Mucosa of descending colon (tissue), 3 donors: ENCODE results near the gene DDRGK1. TPM values are rescaled to one million over a fixed set of nuclear protein-coding genes. Genes with fewer than 3 reads are reported as not detected.
A peak's percentile ranks its signal among the peaks of the same experiment; 100 is the strongest.

ENCODE experiments used
- ATAC-seq: fragments of 200-7000 bp; cut with Tn5 transposase; one replicate; pipeline ENCODE4 v1.9.1; 2020; ENCODE audit warnings: mild to moderate bottlenecking, moderate library complexity
- DNase-seq, 3 donors: peaks; one replicate each; pipeline ENCODE4 v3.0.0-alpha.2; 2020
- H3K36me3 ChIP-seq: fragments of 200-600 bp; one replicate; pipeline ENCODE4 v1.8.0; 2021; ENCODE audit warnings: low read depth, mild to moderate bottlenecking
- H3K4me1 ChIP-seq: fragments of 200-600 bp; one replicate; pipeline ENCODE4 v1.8.0; 2021; ENCODE audit warnings: low read depth, mild to moderate bottlenecking
- H3K4me3 ChIP-seq: fragments of 200-600 bp; one replicate; pipeline ENCODE4 v1.8.0; 2021; ENCODE audit warnings: mild to moderate bottlenecking
- H3K9me3 ChIP-seq: fragments of 200-600 bp; one replicate; pipeline ENCODE4 v1.8.0; 2021; ENCODE audit warnings: mild to moderate bottlenecking
- CTCF ChIP-seq: fragments of 200-600 bp; IDR thresholded peaks from one replicate; pipeline ENCODE4 v1.8.0; 2022; ENCODE audit warnings: antibody characterized with exemption, mild to moderate bottlenecking
- intact Hi-C, 2 donors: fragments of 100-400 bp; cut with DNase I in 1 of 2; cut with micrococcal nuclease in 1 of 2; formaldehyde crosslinking; loops; one replicate each; pipeline versions ENCODE4 v1.11.0 to v1.11.1; 2022; cut with DNase I, micrococcal nuclease
- total RNA-seq, 3 donors: library from RNA; stranded (reverse); fragmentation: NEBNext Ultra II Directional in 2 of 3; extraction: Animal tissue kit (Norgen Biotek cat#: 25700) in 2 of 3; gene quantifications; one replicate each; pipeline versions ENCODE4 v1.2.1 to v1.2.4, GENCODE V29; 2021 to 2023
- donor health status: DM: no; HTN: no; CAD: no; lungs with moderate emphysema.
- donor health status: DM: no; HTN: no; CAD: no.
- donor health status: DM: no; HTN: yes; CAD: no.

The DDRGK1 gene
- total RNA-seq, 3 donors from 2014 or later = 51.3 to 80.3 (median 62.9) TPM

- intact Hi-C loops = no loop called here
- Histone ChIP-seq H3K36me3 (no peaks in the 10 kb centered on the region), H3K9me3 (no peaks in the 10 kb centered on the region), H3K4me1 (no peaks in the 10 kb centered on the region), H3K4me3 (no peak overlapping the region)
- no peak for ATAC-seq
- TF ChIP-seq CTCF = no peak
- DNase-seq = no peak
Observed at GRCh38 chr20:3231889-3232588, 27.6 kb upstream of the DDRGK1 start.

GRCh38 chr20:3231116-3231515 is 26.6 kb upstream of the DDRGK1 start:
- no peaks in the 10 kb centered on the region for H3K9me3 ChIP-seq
- TF ChIP-seq CTCF = no peak
- intact Hi-C loops = no loop called here

GRCh38 chr20:3229798-3230197 is 25.3 kb upstream of the DDRGK1 start:
- intact Hi-C loops = no loop called here
- no peaks in the 10 kb centered on the region for H3K9me3 ChIP-seq
- DNase-seq (no peak), ATAC-seq (peak; percentile 5)
- no peak overlapping the region for H3K4me3 ChIP-seq
- H3K4me1 ChIP-seq = no peaks in the 10 kb centered on the region
- no peak for TF ChIP-seq CTCF
- no peaks in the 10 kb centered on the region for H3K36me3 ChIP-seq

More at GRCh38 chr20:3231116-3231515, 26.6 kb upstream of the DDRGK1 start:
- Histone ChIP-seq H3K4me3 (no peak overlapping the region), H3K36me3 (no peaks in the 10 kb centered on the region), H3K4me1 (no peaks in the 10 kb centered on the region)
- DNase-seq = no peak
- ATAC-seq = no peak

GRCh38 chr20:3229158-3229557 is 24.7 kb upstream of the DDRGK1 start:
- ATAC-seq = no peak
- Histone ChIP-seq H3K36me3 (no peaks in the 10 kb centered on the region), H3K4me1 (no peaks in the 10 kb centered on the region), H3K4me3 (no peak overlapping the region), H3K9me3 (no peaks in the 10 kb centered on the region)
- no peak for TF ChIP-seq CTCF
- intact Hi-C loops = no loop called here
- DNase-seq = no peak

GRCh38 chr20:3228750-3229032 is 24.2 kb upstream of the DDRGK1 start:
- DNase-seq (no peak), ATAC-seq (no peak)
- Histone ChIP-seq H3K4me1 (no peaks in the 10 kb centered on the region), H3K9me3 (no peaks in the 10 kb centered on the region), H3K36me3 (no peaks in the 10 kb centered on the region), H3K4me3 (no peak overlapping the region)
- no peak for TF ChIP-seq CTCF
- intact Hi-C loops = no loop called here
